SH-SY5Y (cell line): Measurements from ENCODE around the gene CPA2.

Experiments used
- GATA2 ChIP-seq: IDR thresholded peaks from 2 replicates; pipeline ENCODE4 v1.6.1; 2011; ENCODE audit warnings: mild to moderate bottlenecking, low read depth, low read length
- GATA3 ChIP-seq: IDR thresholded peaks from 2 replicates; pipeline ENCODE4 v1.6.1; 2011; ENCODE audit warnings: low read depth, mild to moderate bottlenecking, low read length, moderate library complexity

DNA sequence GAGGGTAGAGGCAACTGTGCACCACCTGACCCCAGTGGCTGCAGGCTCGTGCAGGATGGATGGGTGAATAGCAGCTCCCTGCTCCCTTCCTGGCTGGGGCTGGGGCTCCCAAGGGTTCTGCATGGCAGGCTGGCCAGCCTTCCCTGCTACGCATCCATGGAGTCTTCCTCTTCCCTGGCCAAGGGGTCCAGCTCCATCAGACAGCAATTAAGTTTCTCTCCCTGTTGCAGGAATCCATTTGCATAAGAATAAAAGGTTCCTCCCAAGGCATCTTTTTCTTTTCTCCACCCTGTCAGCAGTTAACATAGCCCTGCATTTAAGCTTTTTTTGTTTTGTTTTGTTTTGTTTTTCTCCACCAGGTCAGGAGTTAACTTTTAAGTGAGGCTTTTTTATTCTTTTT, 10.0 kb upstream of the CPA2 start:
- TF ChIP-seq GATA2 (no peak), GATA3 (no peak)
